Nephron progenitor cell (in vitro differentiated cells): ENCODE results near the gene KRTAP5-2.

Source experiments
- DNase-seq: peaks from one replicate; pipeline ENCODE4 v3.0.0; 2021
- H3K27ac Mint-ChIP-seq: 2 replicates; pipeline ENCODE4 v1.8.0; 2021; ENCODE audit warnings: mild to moderate bottlenecking, moderate library complexity, mixed read lengths
- H3K27me3 Mint-ChIP-seq: 2 replicates; pipeline ENCODE4 v1.8.0; 2021; ENCODE audit warnings: mild to moderate bottlenecking, low read depth, mixed read lengths; ENCODE audit not compliant: poor library complexity
- H3K36me3 Mint-ChIP-seq: 2 replicates; pipeline ENCODE4 v1.8.0; 2021; ENCODE audit warnings: low read depth, mixed read lengths
- H3K4me1 Mint-ChIP-seq: 2 replicates; pipeline ENCODE4 v1.8.0; 2021; ENCODE audit warnings: mixed read lengths
- H3K4me3 Mint-ChIP-seq: 2 replicates; pipeline ENCODE4 v1.8.0; 2021; ENCODE audit warnings: mild to moderate bottlenecking, moderate library complexity, mixed read lengths
- H3K9me3 Mint-ChIP-seq: 2 replicates; pipeline ENCODE4 v1.8.0; 2021; ENCODE audit warnings: mild to moderate bottlenecking, moderate library complexity, mixed read lengths
- TF ChIP-seq, protein P1 (sequence below): fragments of 200-600 bp; sonication (generic); IDR thresholded peaks from 2 replicates; pipeline ENCODE4 v1.5.0; 2021; ENCODE audit warnings: antibody characterized with exemption

KRTAP5-2 gene

DNA sequence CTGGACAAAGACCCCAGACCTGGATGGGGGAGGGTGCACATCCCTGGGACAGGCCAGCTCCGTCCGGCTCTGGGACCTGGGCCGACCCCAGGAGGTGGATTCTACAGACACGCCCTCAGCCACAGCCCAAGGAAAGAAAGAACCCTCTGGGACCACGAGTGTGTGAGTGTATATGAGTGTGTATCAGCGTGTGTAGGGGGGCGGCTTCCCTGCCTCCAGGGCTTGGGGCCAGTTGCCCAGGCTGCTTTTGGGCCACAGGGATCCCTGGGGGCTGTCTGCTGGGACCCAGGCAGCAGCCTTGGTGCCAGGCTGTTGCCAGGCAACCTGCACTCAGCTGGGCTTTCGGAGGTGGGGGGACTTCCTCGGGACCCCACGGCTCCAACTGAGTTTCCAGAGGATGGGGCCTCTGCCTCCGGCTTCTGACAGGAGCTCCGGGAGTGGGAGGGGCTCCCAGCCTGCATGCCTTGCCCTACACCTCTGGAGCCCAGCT is 34.9 kb downstream of the KRTAP5-2 start:
- DNase-seq: no peak
- no peaks in the 10 kb centered on the region for H3K36me3 Mint-ChIP-seq
- no peak overlapping the region for H3K4me3 Mint-ChIP-seq
- H3K27me3 Mint-ChIP-seq: peaks cover 35% of the 10 kb centered on the region
- H3K9me3 Mint-ChIP-seq: no peaks in the 10 kb centered on the region
- no peaks in the 10 kb centered on the region for H3K4me1 Mint-ChIP-seq
- TF ChIP-seq, protein P1, sequence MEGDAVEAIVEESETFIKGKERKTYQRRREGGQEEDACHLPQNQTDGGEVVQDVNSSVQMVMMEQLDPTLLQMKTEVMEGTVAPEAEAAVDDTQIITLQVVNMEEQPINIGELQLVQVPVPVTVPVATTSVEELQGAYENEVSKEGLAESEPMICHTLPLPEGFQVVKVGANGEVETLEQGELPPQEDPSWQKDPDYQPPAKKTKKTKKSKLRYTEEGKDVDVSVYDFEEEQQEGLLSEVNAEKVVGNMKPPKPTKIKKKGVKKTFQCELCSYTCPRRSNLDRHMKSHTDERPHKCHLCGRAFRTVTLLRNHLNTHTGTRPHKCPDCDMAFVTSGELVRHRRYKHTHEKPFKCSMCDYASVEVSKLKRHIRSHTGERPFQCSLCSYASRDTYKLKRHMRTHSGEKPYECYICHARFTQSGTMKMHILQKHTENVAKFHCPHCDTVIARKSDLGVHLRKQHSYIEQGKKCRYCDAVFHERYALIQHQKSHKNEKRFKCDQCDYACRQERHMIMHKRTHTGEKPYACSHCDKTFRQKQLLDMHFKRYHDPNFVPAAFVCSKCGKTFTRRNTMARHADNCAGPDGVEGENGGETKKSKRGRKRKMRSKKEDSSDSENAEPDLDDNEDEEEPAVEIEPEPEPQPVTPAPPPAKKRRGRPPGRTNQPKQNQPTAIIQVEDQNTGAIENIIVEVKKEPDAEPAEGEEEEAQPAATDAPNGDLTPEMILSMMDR: no peak
- no peak overlapping the region for H3K27ac Mint-ChIP-seq

DNA sequence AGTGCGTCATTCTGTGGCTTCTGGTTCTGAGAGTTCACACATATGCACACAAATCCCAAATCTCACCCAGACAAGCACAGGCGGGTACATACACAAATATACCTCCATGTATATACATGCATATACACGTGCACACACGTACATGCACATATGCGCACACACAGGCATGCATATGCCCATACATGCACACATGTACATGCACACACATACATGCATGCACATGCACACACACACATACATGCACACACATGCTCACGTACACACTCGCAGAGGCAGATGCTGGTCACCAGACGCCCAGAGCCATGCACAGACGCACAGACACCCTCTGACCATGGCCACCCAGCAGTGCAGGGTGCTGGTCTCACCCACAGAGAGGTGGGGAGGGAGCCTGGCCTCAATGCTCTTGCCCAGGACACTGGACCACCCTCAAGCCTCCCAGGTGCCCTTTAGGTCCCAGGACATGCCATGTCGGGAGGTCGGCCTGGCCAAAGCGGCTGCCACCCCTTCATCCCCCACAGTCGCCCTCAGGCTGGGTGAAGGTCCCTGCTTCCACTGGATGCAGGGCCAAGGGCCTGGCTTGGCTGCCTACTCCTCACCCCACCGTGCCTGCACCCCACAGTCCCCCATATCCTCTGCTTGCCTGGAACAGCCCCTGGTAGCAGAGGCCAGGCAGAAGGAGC is 35.5 kb downstream of the KRTAP5-2 start:
- Mint-ChIP-seq H3K4me3 (no peak overlapping the region), H3K36me3 (no peaks in the 10 kb centered on the region), H3K27ac (no peak overlapping the region), H3K4me1 (no peaks in the 10 kb centered on the region), H3K9me3 (no peaks in the 10 kb centered on the region), H3K27me3 (peaks cover 41% of the 10 kb centered on the region)
- no peak for DNase-seq
- TF ChIP-seq, protein P1: no peak

DNA sequence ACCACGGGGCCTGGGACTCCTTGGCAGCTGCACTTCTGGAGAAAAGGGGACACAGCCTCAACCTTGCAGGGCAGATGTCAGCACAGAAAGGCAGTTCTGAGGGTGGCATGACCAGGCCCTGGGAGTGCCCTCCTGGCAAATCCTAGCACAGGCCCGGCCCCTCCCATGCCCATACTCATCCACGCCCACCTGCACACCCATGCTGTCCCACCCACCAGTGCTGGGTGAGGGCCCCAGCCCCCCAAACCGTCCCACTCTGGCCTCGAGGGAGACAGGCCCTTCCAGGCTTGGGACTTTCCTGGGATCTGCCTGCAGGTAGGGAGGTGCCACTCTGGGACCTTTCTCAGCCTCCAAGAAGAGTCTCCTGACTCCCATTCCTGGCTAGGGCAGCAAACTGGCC is 36.1 kb downstream of the KRTAP5-2 start:
- no peak for DNase-seq
- H3K4me3 Mint-ChIP-seq: no peak overlapping the region
- peaks cover 46% of the 10 kb centered on the region for H3K27me3 Mint-ChIP-seq
- H3K4me1 Mint-ChIP-seq: no peaks in the 10 kb centered on the region
- H3K27ac Mint-ChIP-seq: no peak overlapping the region
- no peaks in the 10 kb centered on the region for H3K36me3 Mint-ChIP-seq
- no peaks in the 10 kb centered on the region for H3K9me3 Mint-ChIP-seq
- TF ChIP-seq, protein P1: no peak

DNA sequence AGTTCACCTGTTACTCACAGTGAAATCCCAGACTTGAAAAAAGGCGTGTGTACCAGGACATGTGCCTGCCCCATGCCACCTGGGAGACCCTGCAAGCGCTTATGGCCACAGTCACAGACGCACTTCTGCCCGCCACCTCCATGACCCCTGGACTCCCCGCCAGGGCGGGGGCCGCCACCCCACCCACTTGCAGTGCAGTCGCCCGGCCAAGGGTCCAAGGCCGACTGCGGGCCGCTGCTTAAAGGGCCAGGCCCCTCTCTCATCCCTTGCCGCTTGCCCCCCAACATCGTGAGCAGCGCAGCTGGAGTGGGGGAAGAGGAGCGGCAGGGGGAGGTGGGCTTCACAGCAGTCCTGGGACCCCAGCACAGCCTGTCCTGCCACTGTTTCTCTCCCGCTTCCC is 36.8 kb downstream of the KRTAP5-2 start:
- Mint-ChIP-seq H3K27ac (no peak overlapping the region), H3K36me3 (no peaks in the 10 kb centered on the region), H3K9me3 (no peaks in the 10 kb centered on the region), H3K27me3 (peaks cover 46% of the 10 kb centered on the region), H3K4me1 (no peaks in the 10 kb centered on the region), H3K4me3 (no peak overlapping the region)
- no peak for DNase-seq
- TF ChIP-seq, protein P1: no peak

DNA sequence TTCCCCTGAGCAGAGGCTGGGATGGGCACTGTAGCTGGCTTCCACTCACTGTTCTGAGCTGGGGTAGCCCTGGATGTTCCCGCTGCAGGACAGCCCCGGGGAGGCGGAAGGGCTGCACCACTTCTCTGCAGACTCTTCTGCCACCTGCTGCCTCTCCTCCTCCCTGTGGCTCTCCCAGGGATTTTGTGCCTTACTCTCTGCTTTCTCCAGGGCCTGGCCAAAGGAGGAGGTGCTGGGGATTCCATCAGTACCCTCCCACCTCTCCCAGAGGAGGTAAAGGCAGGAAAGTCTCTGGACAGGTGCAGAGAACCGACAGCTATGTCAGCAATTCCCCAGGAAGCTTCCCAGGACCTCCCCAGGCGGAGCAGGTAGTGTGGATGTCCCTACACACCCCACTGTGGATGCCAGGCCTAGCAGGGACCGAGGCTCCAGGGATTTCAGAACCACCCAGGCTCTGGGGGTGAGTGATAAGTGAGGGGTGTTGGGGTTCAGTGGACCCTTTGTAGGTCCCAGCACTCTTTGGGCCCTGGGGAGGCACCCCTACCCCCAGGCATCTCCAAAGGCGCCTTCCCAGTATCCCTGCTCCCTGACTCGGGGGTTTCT is 37.3 kb downstream of the KRTAP5-2 start:
- TF ChIP-seq, protein P1: no peak
- H3K27ac Mint-ChIP-seq: no peak overlapping the region
- DNase-seq: no peak
- no peaks in the 10 kb centered on the region for H3K36me3 Mint-ChIP-seq
- H3K27me3 Mint-ChIP-seq: peaks cover 48% of the 10 kb centered on the region
- no peaks in the 10 kb centered on the region for H3K9me3 Mint-ChIP-seq
- no peak overlapping the region for H3K4me3 Mint-ChIP-seq
- no peaks in the 10 kb centered on the region for H3K4me1 Mint-ChIP-seq
